AG04450 (cell line): ENCODE measurements around the gene ABHD6. TPM values are rescaled to one million over a fixed set of nuclear protein-coding genes. Genes with fewer than 3 reads are reported as not detected.

ENCODE experiments used
- CTCF ChIA-PET: fragments of 300-600, 350-600 bp; formaldehyde crosslinking; extraction: SDS; loops from one replicate; lab custom pipeline; 2022; ENCODE audit warnings: antibody characterized with exemption, inconsistent platforms; lab: Charles Lee
- POLR2A ChIA-PET: fragments of 350-600 bp; formaldehyde crosslinking; extraction: SDS; loops from one replicate; lab custom pipeline; 2021; ENCODE audit warnings: antibody characterized with exemption, inconsistent platforms; lab: Yijun Ruan, JAX
- DNase-seq: peaks from one replicate; pipeline ENCODE4 v3.0.0-alpha.2; 2011; ENCODE audit warnings: low read depth, low spot score
- H3K27ac ChIP-seq: one replicate; pipeline ENCODE4 v1.5.1; 2012; ENCODE audit warnings: low read depth, low read length, control low read depth
- H3K27me3 ChIP-seq: one replicate; pipeline ENCODE4 v1.6.0; 2012; ENCODE audit warnings: low read length; ENCODE audit not compliant: control insufficient read depth, insufficient read depth
- H3K4me3 ChIP-seq: 2 replicates; pipeline ENCODE4 v1.5.1; 2011; ENCODE audit warnings: mild to moderate bottlenecking, low read depth, low read length, control low read depth
- H3K9me3 ChIP-seq: 2 replicates; pipeline ENCODE4 v1.5.1; 2012; ENCODE audit warnings: low read length; ENCODE audit not compliant: control insufficient read depth, insufficient read depth
- CTCF ChIP-seq: IDR thresholded peaks from 2 replicates; pipeline ENCODE4 v1.5.1; 2011; ENCODE audit warnings: low read depth, low read length, control low read depth, inconsistent platforms
- polyA plus RNA-seq: library from polyadenylated mRNA; depleted of rRNA; stranded (reverse); fragments of >200 nt; gene quantifications from 2 replicates; pipeline ENCODE4 v1.2.3, GENCODE V29; 2011

The ABHD6 gene
- polyA plus RNA-seq, 1 experiment, result 8.4 TPM

- no peak overlapping the region for H3K4me3 ChIP-seq
- ChIA-PET CTCF (no interaction called here), POLR2A (interaction anchor here (0.6 kb wide), 1 partner anchor 235 kb away, joined by 4 read pairs; no protein-coding TSS in a partner anchor)
- no peak overlapping the region for H3K27ac ChIP-seq
- H3K9me3 ChIP-seq, result no peaks in the 10 kb centered on the region
- no peak for TF ChIP-seq CTCF
- no peaks in the 10 kb centered on the region for H3K27me3 ChIP-seq
- DNase-seq, result no peak
Measured at GRCh38 chr3:58246148-58247047, 8.8 kb downstream of the ABHD6 start.

GRCh38 chr3:58249358-58250092 lies 11.9 kb downstream of the ABHD6 start:
- no peak for DNase-seq
- ChIA-PET CTCF (interaction anchor here (0.8 to 2.5 kb wide), 4 partner anchors 32 to 88 kb away, joined by 3 to 10 read pairs (median 4); partner anchors contain the start of genes HTD2 and RPP14), POLR2A (no interaction called here)
- Histone ChIP-seq H3K27me3 (no peaks in the 10 kb centered on the region), H3K27ac (peak overlapping the region; percentile 47), H3K9me3 (no peaks in the 10 kb centered on the region), H3K4me3 (no peak overlapping the region)
- peak; percentile 49 for TF ChIP-seq CTCF

- ChIA-PET POLR2A (no interaction called here), CTCF (interaction anchor here (0.8 to 2.5 kb wide), 5 partner anchors 12 to 88 kb away, joined by 3 to 10 read pairs (median 4); partner anchors contain the start of genes ABHD6, HTD2 and RPP14)
- TF ChIP-seq CTCF, result peak; percentile 0; the same call in 1 of the 2 replicates
- Histone ChIP-seq H3K27me3 (no peaks in the 10 kb centered on the region), H3K4me3 (no peak overlapping the region), H3K27ac (no peak overlapping the region), H3K9me3 (no peaks in the 10 kb centered on the region)
- no peak for DNase-seq
Measured at GRCh38 chr3:58250093-58250707, 12.6 kb downstream of the ABHD6 start.

- no peak overlapping the region for H3K27ac ChIP-seq
- ChIA-PET CTCF (interaction anchor here (2.5 kb wide), 1 partner anchor 34 kb away, joined by 10 read pairs; no protein-coding TSS in a partner anchor), POLR2A (no interaction called here)
- DNase-seq, result no peak
- no peaks in the 10 kb centered on the region for H3K27me3 ChIP-seq
- H3K4me3 ChIP-seq, result no peak overlapping the region
- no peaks in the 10 kb centered on the region for H3K9me3 ChIP-seq
- TF ChIP-seq CTCF, result no peak
Measured at GRCh38 chr3:58251631-58252035, 14.0 kb downstream of the ABHD6 start.
